Mammary epithelial cell (primary cell): ENCODE data around the gene PLB1.

ENCODE experiments used
- EZH2 ChIP-seq: IDR thresholded peaks from 2 replicates; pipeline ENCODE4 v1.6.1; 2012; ENCODE audit warnings: low read length, inconsistent platforms, borderline replicate concordance
- TF ChIP-seq, protein P1 (sequence below), 2 donors: IDR thresholded peaks in 1 of 2; conservative IDR thresholded peaks in 1 of 2; 2 replicates each; pipeline ENCODE4 v1.5.1; 2011 to 2012; ENCODE audit warnings: inconsistent platforms in 2 of 2, low read length in 2 of 2, mild to moderate bottlenecking in 2 of 2, control low read depth in 1 of 2, low read depth in 1 of 2; ENCODE audit not compliant: insufficient read depth in 1 of 2; ENCODE audit errors: extremely low read depth in 1 of 2

DNA sequence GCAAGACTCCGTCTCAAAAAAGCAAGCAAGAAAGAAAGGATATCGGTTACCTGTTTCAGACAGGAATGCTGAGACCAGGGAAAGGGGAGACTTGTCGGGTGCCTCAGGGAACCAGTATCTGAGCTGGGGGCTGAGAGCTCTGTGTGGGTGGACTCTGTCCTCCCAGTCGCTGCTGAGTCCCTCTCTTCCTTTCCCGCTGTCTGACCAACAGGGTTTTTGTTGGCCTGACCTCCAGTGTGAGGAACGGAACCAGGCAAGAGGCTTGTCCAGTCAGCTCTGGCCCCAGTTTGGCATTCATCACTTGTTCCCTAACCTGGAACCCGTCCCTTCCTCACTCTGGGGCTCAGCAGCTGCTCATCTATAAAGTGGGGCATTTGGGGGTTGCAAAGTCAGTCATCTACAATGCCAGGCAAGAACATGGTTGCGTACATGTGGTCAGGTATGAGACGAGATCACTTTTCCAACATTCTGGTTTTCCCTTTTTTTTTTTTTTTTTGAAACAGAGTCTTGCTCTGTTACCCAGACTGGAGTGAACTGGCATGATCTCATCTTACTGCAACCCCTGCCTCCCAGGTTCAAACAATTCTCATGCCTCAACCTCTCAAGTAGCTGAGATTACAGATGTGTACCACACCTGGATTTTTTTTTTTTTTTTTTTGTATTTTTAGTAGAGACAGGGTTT is 116.4 kb downstream of the PLB1 start:
- no peak for TF ChIP-seq EZH2
- TF ChIP-seq, protein P1, sequence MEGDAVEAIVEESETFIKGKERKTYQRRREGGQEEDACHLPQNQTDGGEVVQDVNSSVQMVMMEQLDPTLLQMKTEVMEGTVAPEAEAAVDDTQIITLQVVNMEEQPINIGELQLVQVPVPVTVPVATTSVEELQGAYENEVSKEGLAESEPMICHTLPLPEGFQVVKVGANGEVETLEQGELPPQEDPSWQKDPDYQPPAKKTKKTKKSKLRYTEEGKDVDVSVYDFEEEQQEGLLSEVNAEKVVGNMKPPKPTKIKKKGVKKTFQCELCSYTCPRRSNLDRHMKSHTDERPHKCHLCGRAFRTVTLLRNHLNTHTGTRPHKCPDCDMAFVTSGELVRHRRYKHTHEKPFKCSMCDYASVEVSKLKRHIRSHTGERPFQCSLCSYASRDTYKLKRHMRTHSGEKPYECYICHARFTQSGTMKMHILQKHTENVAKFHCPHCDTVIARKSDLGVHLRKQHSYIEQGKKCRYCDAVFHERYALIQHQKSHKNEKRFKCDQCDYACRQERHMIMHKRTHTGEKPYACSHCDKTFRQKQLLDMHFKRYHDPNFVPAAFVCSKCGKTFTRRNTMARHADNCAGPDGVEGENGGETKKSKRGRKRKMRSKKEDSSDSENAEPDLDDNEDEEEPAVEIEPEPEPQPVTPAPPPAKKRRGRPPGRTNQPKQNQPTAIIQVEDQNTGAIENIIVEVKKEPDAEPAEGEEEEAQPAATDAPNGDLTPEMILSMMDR (conservative IDR thresholded peaks at IDR 0.05 in 1 of 2, IDR thresholded peaks at IDR 0.05 in 1 of 2; ENCODE audit: extremely low read depth in 1 of 2, insufficient read depth in 1 of 2, low read depth in 1 of 2, low read length in 2 of 2): no peak
